ENCODE data around the gene SBNO2. TPM values are rescaled to one million over a fixed set of nuclear protein-coding genes. Genes with fewer than 3 reads are reported as not detected.
A peak's percentile ranks its signal among the peaks of the same experiment; 100 is the strongest.

Gene SBNO2
- total and polyA plus RNA-seq, 2 donors (not counting 1 experiment from before 2014, with no cell fraction given) = 42.8 to 83.3 TPM

DNA sequence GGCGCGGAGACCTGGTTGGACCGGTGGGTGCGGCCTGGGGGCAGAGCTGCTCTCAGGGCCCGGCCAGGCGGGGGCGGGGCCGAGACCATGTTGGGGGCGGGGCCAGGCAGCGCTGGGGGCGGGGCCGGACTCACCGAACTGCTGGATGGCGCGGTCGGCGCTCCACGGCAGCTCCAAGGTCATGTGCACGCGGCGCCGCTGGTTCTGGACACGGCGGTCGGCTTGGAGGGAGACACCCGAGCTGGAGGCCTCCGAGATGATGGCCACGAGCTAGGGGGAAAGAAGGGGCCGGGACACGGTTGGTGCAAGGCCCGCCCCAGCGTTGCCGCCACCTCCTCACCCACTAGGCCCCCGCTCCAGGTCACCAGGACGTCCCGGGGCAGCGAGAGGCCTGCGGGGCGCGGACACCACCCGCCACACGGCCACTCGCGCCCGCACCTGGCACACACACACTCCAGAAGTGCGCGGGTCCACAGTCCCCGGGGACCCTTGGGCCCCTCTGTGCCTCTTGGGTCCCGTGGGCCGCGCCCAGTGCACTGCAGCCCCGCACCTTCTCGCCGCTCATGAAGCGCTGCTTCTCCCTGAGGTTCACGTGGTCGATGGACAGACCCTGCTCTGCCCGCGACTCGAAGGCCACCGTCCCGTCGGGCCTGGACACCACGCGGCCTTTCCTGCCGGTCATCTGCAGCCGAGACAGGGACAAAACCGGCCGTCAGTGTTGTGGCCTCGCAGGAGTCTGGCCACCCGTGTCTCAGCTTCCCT, 61.6 kb downstream of the SBNO2 start:
- no peak for ATAC-seq (ENCODE audit: low read depth)
- peak; percentile 44 for DNase-seq
- no peaks in the 10 kb centered on the region for H3K9me3 ChIP-seq (ENCODE audit: control extremely low read depth in 1 of 3, control insufficient read depth in 2 of 3, insufficient read depth in 1 of 3, low read length in 2 of 3)
- H3K4me1 Mint-ChIP-seq = peaks cover 7% of the 10 kb centered on the region
- ChIA-PET POLR2A (interaction anchor here (1.1 kb wide), 1 partner anchor 11 kb away, joined by 5 read pairs; no protein-coding TSS in a partner anchor), CTCF (interaction anchor here (0.8 to 3.9 kb wide), 20 partner anchors 8 to 174 kb away, joined by 3 to 62 read pairs (median 6); partner anchors contain the start of genes ATP5F1D, CBARP, CIRBP and GPX4)
- no peak overlapping the region for H3K27ac Mint-ChIP-seq
- peaks cover 6 to 16% of the 10 kb centered on the region in 2 donors for H3K4me1 ChIP-seq (ENCODE audit: control insufficient read depth in 2 of 2, insufficient read depth in 2 of 2, low read length in 2 of 2)
- H3K4me3 Mint-ChIP-seq = no peak overlapping the region
- H3K27ac ChIP-seq (ENCODE audit: low read length in 2 of 2) = no peak overlapping the region
- peaks cover 0 to 48% of the 10 kb centered on the region in 2 experiments for H3K36me3 ChIP-seq (replicated peaks in 1 of 2; ENCODE audit: control extremely low read depth in 1 of 2, control insufficient read depth in 1 of 2, extremely low read depth in 1 of 2, insufficient read depth in 2 of 2, low read length in 1 of 2)
- H3K9me3 Mint-ChIP-seq (ENCODE audit: insufficient read depth) = no peaks in the 10 kb centered on the region
- intact Hi-C loops (cut with micrococcal nuclease) = loop anchor here (1.0 to 5.0 kb wide), 3 partner anchors 20 to 128 kb away; no protein-coding TSS in a partner anchor
- no peak for TF ChIP-seq EZH2 (IDR thresholded peaks at IDR 0.05; ENCODE audit: borderline replicate concordance, insufficient read depth, low read depth, low read length, poor library complexity, severe bottlenecking)
- no peak for TF ChIP-seq CTCF (IDR thresholded peaks at IDR 0.05)
- H3K4me3 ChIP-seq (ENCODE audit: control extremely low read depth in 1 of 5, extremely low read depth in 1 of 5, insufficient read depth in 1 of 5, low read depth in 2 of 5, low read length in 4 of 5) = no peak overlapping the region
- H3K27me3 Mint-ChIP-seq = no peaks in the 10 kb centered on the region
- no peaks in the 10 kb centered on the region for H3K27me3 ChIP-seq (replicated peaks in 1 of 4; ENCODE audit: control extremely low read depth in 1 of 4, control insufficient read depth in 3 of 4, insufficient read depth in 4 of 4, low read length in 3 of 4)
- WGBS (ENCODE audit: insufficient coverage) = 95% methylated on average over 57 of the region's 71 CpGs
- H3K4me2 ChIP-seq (replicated peaks; ENCODE audit: low read depth, low read length, poor library complexity, severe bottlenecking) = no peak overlapping the region
- H3K79me2 ChIP-seq (ENCODE audit: control insufficient read depth, insufficient read depth, low read length) = peaks cover 17% of the 10 kb centered on the region
- no peak overlapping the region for H2AFZ ChIP-seq (ENCODE audit: insufficient read depth, low read depth, low read length, poor library complexity, severe bottlenecking)
- H3K9ac ChIP-seq (ENCODE audit: low read length) = no peak overlapping the region
- H4K20me1 ChIP-seq (ENCODE audit: control insufficient read depth, insufficient read depth, low read length, poor library complexity, severe bottlenecking) = peaks cover 36% of the 10 kb centered on the region
